ENCODE data around the gene NT5C.

GRCh38 chr17:75146592-75146991 lies 15.1 kb upstream of the NT5C start:
- TF ChIP-seq, protein P1, sequence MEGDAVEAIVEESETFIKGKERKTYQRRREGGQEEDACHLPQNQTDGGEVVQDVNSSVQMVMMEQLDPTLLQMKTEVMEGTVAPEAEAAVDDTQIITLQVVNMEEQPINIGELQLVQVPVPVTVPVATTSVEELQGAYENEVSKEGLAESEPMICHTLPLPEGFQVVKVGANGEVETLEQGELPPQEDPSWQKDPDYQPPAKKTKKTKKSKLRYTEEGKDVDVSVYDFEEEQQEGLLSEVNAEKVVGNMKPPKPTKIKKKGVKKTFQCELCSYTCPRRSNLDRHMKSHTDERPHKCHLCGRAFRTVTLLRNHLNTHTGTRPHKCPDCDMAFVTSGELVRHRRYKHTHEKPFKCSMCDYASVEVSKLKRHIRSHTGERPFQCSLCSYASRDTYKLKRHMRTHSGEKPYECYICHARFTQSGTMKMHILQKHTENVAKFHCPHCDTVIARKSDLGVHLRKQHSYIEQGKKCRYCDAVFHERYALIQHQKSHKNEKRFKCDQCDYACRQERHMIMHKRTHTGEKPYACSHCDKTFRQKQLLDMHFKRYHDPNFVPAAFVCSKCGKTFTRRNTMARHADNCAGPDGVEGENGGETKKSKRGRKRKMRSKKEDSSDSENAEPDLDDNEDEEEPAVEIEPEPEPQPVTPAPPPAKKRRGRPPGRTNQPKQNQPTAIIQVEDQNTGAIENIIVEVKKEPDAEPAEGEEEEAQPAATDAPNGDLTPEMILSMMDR (IDR thresholded peaks at IDR 0.05) = no peak
- TF ChIP-seq EP300 (IDR thresholded peaks at IDR 0.05; ENCODE audit: low read depth) (no peak), POLR2AphosphoS5 (IDR thresholded peaks at IDR 0.05) (no peak), POLR2A (IDR thresholded peaks at IDR 0.05) (no peak)

All from transverse colon (tissue), 4 donors.